PFSK-1 (cell line): ENCODE results near the gene ZNF101.

Experiments
- FOXP2 ChIP-seq: optimal IDR thresholded peaks from 2 replicates; pipeline ENCODE3; 2011; ENCODE audit warnings: borderline replicate concordance, control low read depth, inconsistent platforms; ENCODE audit not compliant: insufficient read depth; ENCODE audit errors: extremely low read length, extremely low read depth
- POLR2AphosphoS5 ChIP-seq: IDR thresholded peaks from 2 replicates; pipeline ENCODE4 v1.6.1; 2012; ENCODE audit warnings: low read depth, mild to moderate bottlenecking, control low read depth, low read length, moderate library complexity
- REST ChIP-seq, 2 experiments: IDR thresholded peaks; 2 replicates each; pipeline versions ENCODE4 v1.6.1 to v1.8.0; 2011 to 2012; ENCODE audit warnings: low read depth in 2 of 2, low read length in 2 of 2, control low read depth in 1 of 2, inconsistent platforms in 1 of 2, mild to moderate bottlenecking in 1 of 2, moderate library complexity in 1 of 2; ENCODE audit not compliant: insufficient read depth in 1 of 2
- SIN3A ChIP-seq: IDR thresholded peaks from 2 replicates; pipeline ENCODE4 v1.6.1; 2012; ENCODE audit warnings: mild to moderate bottlenecking, low read length, moderate library complexity, borderline replicate concordance; ENCODE audit not compliant: insufficient read depth
- TAF1 ChIP-seq: IDR thresholded peaks from 2 replicates; pipeline ENCODE4 v1.6.1; 2012; ENCODE audit warnings: low read length, control low read depth, borderline replicate concordance; ENCODE audit not compliant: insufficient read depth

- TF ChIP-seq TAF1, result no peak
- no peak for TF ChIP-seq REST (IDR thresholded peaks at IDR 0.05; ENCODE audit: insufficient read depth in 1 of 2, low read depth in 2 of 2, low read length in 2 of 2)
- no peak for TF ChIP-seq POLR2AphosphoS5
- TF ChIP-seq SIN3A, result no peak
- TF ChIP-seq FOXP2, result no peak
These were observed 40.8 kb upstream of the ZNF101 start, which contains the start of gene LPAR2 for GRCh38 chr19:19627621-19628500.
